ENCODE data around the gene LY6G5B.

LY6G5B gene

GRCh38 chr6:31652925-31653724 lies 16.7 kb upstream of the LY6G5B start:
- Histone ChIP-seq H3F3A (ENCODE audit: insufficient read depth, low read length) (peaks cover 11% of the 10 kb centered on the region), H3K4me3 (ENCODE audit: low read length) (peak overlapping the region; percentile 64), H3K9ac (ENCODE audit: low read length) (peak overlapping the region; percentile 91), H3K36me3 (replicated peaks; ENCODE audit: insufficient read depth, low read length) (0 out of 2 replicates have a peak, but pooled peaks cover 2% of the 10 kb centered on the region), H3K4me2 (ENCODE audit: low read depth, low read length) (peak overlapping the region; percentile 76), H3K27ac (ENCODE audit: low read length) (peak overlapping the region; percentile 87), H3K79me2 (ENCODE audit: low read length) (peaks cover 47% of the 10 kb centered on the region), H3K27me3 (replicated peaks; ENCODE audit: insufficient read depth, low read length) (no peaks in the 10 kb centered on the region), H4K20me1 (ENCODE audit: insufficient read depth, low read length) (no peaks in the 10 kb centered on the region), H2AFZ (ENCODE audit: low read length) (peak overlapping the region; percentile 29), H3K9me2 (replicated peaks; ENCODE audit: insufficient read depth, low read length) (no peaks in the 10 kb centered on the region), H3K4me1 (ENCODE audit: low read length) (peaks cover 4% of the 10 kb centered on the region; the same call in 1 of the 2 replicates), H3K9me3 (replicated peaks; ENCODE audit: insufficient read depth, low read length) (no peaks in the 10 kb centered on the region)
- peak; percentile 91 for DNase-seq
- TF ChIP-seq CTCF (IDR thresholded peaks at IDR 0.05; ENCODE audit: low read length) (no peak), EZH2phosphoT487 (IDR thresholded peaks at IDR 0.05; ENCODE audit: low read length) (no peak), EZH2 (optimal IDR thresholded peaks at IDR 0.05; ENCODE audit: low read depth, low read length) (no peak)

- Histone ChIP-seq H3K27ac (ENCODE audit: low read length) (no peak overlapping the region), H3K36me3 (replicated peaks; ENCODE audit: insufficient read depth, low read length) (no peaks in the 10 kb centered on the region), H4K20me1 (ENCODE audit: insufficient read depth, low read length) (no peaks in the 10 kb centered on the region), H3K4me2 (ENCODE audit: low read depth, low read length) (no peak overlapping the region), H3K9me2 (replicated peaks; ENCODE audit: insufficient read depth, low read length) (no peaks in the 10 kb centered on the region), H2AFZ (ENCODE audit: low read length) (no peak overlapping the region), H3K79me2 (ENCODE audit: low read length) (peaks cover 47% of the 10 kb centered on the region), H3F3A (ENCODE audit: insufficient read depth, low read length) (peaks cover 11% of the 10 kb centered on the region), H3K9me3 (replicated peaks; ENCODE audit: insufficient read depth, low read length) (no peaks in the 10 kb centered on the region), H3K4me1 (ENCODE audit: low read length) (peaks cover 12% of the 10 kb centered on the region; the same call in 1 of the 2 replicates), H3K9ac (ENCODE audit: low read length) (no peak overlapping the region), H3K27me3 (replicated peaks; ENCODE audit: insufficient read depth, low read length) (no peaks in the 10 kb centered on the region), H3K4me3 (ENCODE audit: low read length) (no peak overlapping the region)
- DNase-seq, result no peak
- TF ChIP-seq EZH2phosphoT487 (IDR thresholded peaks at IDR 0.05; ENCODE audit: low read length) (no peak), CTCF (IDR thresholded peaks at IDR 0.05; ENCODE audit: low read length) (no peak), EZH2 (optimal IDR thresholded peaks at IDR 0.05; ENCODE audit: low read depth, low read length) (no peak)
Observed at GRCh38 chr6:31654574-31655348, 15.0 kb upstream of the LY6G5B start.

- no peak within 1 kb of the TSS for H3K4me2 ChIP-seq (ENCODE audit: low read depth, low read length)
- H3K27me3 ChIP-seq (replicated peaks; ENCODE audit: insufficient read depth, low read length), result no peaks in the 10 kb centered on the region
- H3K4me1 ChIP-seq (ENCODE audit: low read length), result peaks cover 12% of the 10 kb centered on the region; the same call in 1 of the 2 replicates
- H3K79me2 ChIP-seq (ENCODE audit: low read length), result peaks cover 47% of the 10 kb centered on the region
- H2AFZ ChIP-seq (ENCODE audit: low read length), result no peak within 1 kb of the TSS
- no peak for TF ChIP-seq EZH2phosphoT487 (IDR thresholded peaks at IDR 0.05; ENCODE audit: low read length)
- no peak for TF ChIP-seq CTCF (IDR thresholded peaks at IDR 0.05; ENCODE audit: low read length)
- no peak for TF ChIP-seq EZH2 (optimal IDR thresholded peaks at IDR 0.05; ENCODE audit: low read depth, low read length)
- no peak within 1 kb of the TSS for H3K9ac ChIP-seq (ENCODE audit: low read length)
- no peak within 1 kb of the TSS for H3K4me3 ChIP-seq (ENCODE audit: low read length)
- H3K9me2 ChIP-seq (replicated peaks; ENCODE audit: insufficient read depth, low read length), result no peaks in the 10 kb centered on the region
- no peaks in the 10 kb centered on the region for H4K20me1 ChIP-seq (ENCODE audit: insufficient read depth, low read length)
- no peaks in the 10 kb centered on the region for H3K36me3 ChIP-seq (replicated peaks; ENCODE audit: insufficient read depth, low read length)
- no peaks in the 10 kb centered on the region for H3K9me3 ChIP-seq (replicated peaks; ENCODE audit: insufficient read depth, low read length)
- peaks cover 11% of the 10 kb centered on the region for H3F3A ChIP-seq (ENCODE audit: insufficient read depth, low read length)
- no peak within 1 kb of the TSS for H3K27ac ChIP-seq (ENCODE audit: low read length)
- no peak for DNase-seq
Observed at GRCh38 chr6:31655349-31656237, 14.2 kb upstream of the LY6G5B start, which contains the start of gene APOM. APOM (plus strand) TSS chr6:31655894; CDS start chr6:31655967, 73 bp downstream.
